Measurements from ENCODE around the gene FGF14. TPM values are rescaled to one million over a fixed set of nuclear protein-coding genes. Genes with fewer than 3 reads are reported as not detected.

The FGF14 gene
- total and polyA plus RNA-seq, 2 donors (not counting 3 experiments of a cell fraction or from before 2014, with no cell fraction given) = not detected

DNA sequence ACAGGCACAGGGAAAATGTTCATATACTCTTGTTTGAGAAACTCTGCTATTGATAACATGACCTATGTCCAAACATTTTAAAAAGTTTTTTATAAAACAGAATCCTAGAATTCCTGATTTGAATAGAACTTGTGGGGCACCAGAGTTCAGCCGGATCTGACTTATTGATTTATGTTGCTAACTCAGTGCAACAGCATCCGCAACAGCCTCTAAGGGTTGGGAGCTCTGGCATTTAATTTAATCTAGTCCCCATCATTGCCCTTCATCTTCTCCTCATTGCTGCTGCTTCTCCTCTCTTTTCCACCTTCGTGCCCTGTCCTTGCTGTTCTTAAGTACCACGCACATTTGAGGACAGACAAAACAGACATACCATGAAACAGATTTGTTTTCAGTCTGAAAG, 214.5 kb downstream of the FGF14 start:
- H3K9me1 ChIP-seq (replicated peaks; ENCODE audit: control insufficient read depth, extremely low read depth, insufficient read depth, low read length) = no peaks in the 10 kb centered on the region
- dilution Hi-C loops (cut with MboI; ENCODE audit: extremely low pct_ligation_motif_present, low sequenced_read_pairs) = no loop called here
- H3K4me2 ChIP-seq (ENCODE audit: insufficient read depth, low read length) = no peak overlapping the region
- CTCF ChIA-PET = no interaction called here
- intact Hi-C loops (cut with micrococcal nuclease) = no loop called here
- H3K79me2 ChIP-seq (ENCODE audit: control insufficient read depth, insufficient read depth, low read length) = no peaks in the 10 kb centered on the region
- no peaks in the 10 kb centered on the region for H3K36me3 ChIP-seq (ENCODE audit: control insufficient read depth in 2 of 2, extremely low read depth in 1 of 2, insufficient read depth in 2 of 2, low read length in 2 of 2)
- no peaks in the 10 kb centered on the region for H4K20me1 ChIP-seq (replicated peaks; ENCODE audit: control insufficient read depth, extremely low read depth, insufficient read depth, low read length)
- no TSS peak for BruUV-seq (replicated peaks)
- DNase-seq (ENCODE audit: low read depth, low spot score) = no peak
- no peaks in the 10 kb centered on the region for H3K9me3 ChIP-seq (replicated peaks; ENCODE audit: control insufficient read depth, insufficient read depth, low read length)
- H3K4me3 ChIP-seq (replicated peaks in 1 of 3; ENCODE audit: insufficient read depth in 1 of 3, low read depth in 1 of 3, low read length in 3 of 3) = no peak overlapping the region
- no peak for FAIRE-seq
- TF ChIP-seq GATA2 (IDR thresholded peaks at IDR 0.05; ENCODE audit: insufficient read depth, insufficient read length, low read depth, low read length) = no peak
- H3K9ac ChIP-seq (replicated peaks; ENCODE audit: extremely low read depth, insufficient read depth, low read length) = no peak overlapping the region
- H3K27me3 ChIP-seq (ENCODE audit: control insufficient read depth in 2 of 2, insufficient read depth in 2 of 2, low read length in 2 of 2) = peaks cover 0 to 3% of the 10 kb centered on the region in 2 experiments
- H3K4me1 ChIP-seq (ENCODE audit: control insufficient read depth, extremely low read depth, insufficient read depth, low read length) = peaks cover 8% of the 10 kb centered on the region
- no peak overlapping the region for H2AFZ ChIP-seq (ENCODE audit: low read depth, low read length)
- H3K27ac ChIP-seq (ENCODE audit: insufficient read depth, low read depth, low read length) = no peak overlapping the region
- POLR2A ChIA-PET = no interaction called here

DNA sequence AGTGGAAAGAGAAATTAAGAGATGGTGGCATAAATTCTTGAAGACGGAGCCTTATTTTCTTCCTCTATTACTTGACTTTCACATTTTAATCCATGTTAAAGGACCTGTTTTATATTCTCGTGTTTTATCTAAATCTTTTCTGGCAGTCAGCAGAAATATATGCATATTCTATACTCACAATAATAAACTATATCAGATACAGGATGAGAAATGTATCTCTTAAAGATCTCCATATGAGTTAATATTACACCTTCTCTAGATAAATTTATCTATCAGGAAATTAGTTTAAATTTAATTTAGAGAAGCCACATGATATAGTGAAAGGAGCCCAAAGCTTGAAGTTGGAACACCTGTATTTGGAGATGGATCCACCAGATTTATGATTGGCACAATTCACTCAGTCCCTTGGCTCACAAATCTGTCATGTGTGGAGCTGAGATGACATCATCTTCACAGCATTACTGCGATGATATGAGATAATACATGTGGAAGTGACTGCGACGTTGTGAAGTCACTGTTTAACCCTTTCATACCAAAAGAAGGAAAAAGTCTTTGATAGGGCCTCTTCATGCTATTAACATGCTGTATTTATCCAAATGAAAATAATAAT, 216.4 kb downstream of the FGF14 start:
- H3K27me3 ChIP-seq (ENCODE audit: control insufficient read depth in 2 of 2, insufficient read depth in 2 of 2, low read length in 2 of 2) = peaks cover 0 to 3% of the 10 kb centered on the region in 2 experiments
- POLR2A ChIA-PET = no interaction called here
- CTCF ChIA-PET = no interaction called here

More for the DNA sequence above, 216.4 kb downstream of the FGF14 start:
- no peak for FAIRE-seq
- Histone ChIP-seq H3K27ac (ENCODE audit: insufficient read depth, low read depth, low read length) (no peak overlapping the region), H3K9me3 (replicated peaks; ENCODE audit: control insufficient read depth, insufficient read depth, low read length) (no peaks in the 10 kb centered on the region), H3K4me2 (ENCODE audit: insufficient read depth, low read length) (no peak overlapping the region), H3K79me2 (ENCODE audit: control insufficient read depth, insufficient read depth, low read length) (no peaks in the 10 kb centered on the region), H3K9ac (replicated peaks; ENCODE audit: extremely low read depth, insufficient read depth, low read length) (no peak overlapping the region), H3K4me1 (ENCODE audit: control insufficient read depth, extremely low read depth, insufficient read depth, low read length) (no peaks in the 10 kb centered on the region), H4K20me1 (replicated peaks; ENCODE audit: control insufficient read depth, extremely low read depth, insufficient read depth, low read length) (no peaks in the 10 kb centered on the region), H3K4me3 (replicated peaks in 1 of 3; ENCODE audit: insufficient read depth in 1 of 3, low read depth in 1 of 3, low read length in 3 of 3) (no peak overlapping the region), H2AFZ (ENCODE audit: low read depth, low read length) (no peak overlapping the region), H3K9me1 (replicated peaks; ENCODE audit: control insufficient read depth, extremely low read depth, insufficient read depth, low read length) (no peaks in the 10 kb centered on the region), H3K36me3 (ENCODE audit: control insufficient read depth in 2 of 2, extremely low read depth in 1 of 2, insufficient read depth in 2 of 2, low read length in 2 of 2) (no peaks in the 10 kb centered on the region)
- no TSS peak for BruUV-seq (replicated peaks)
- no peak for TF ChIP-seq MYC (IDR thresholded peaks at IDR 0.05; ENCODE audit: low read depth, low read length)
- no peak for TF ChIP-seq POLR2A (IDR thresholded peaks at IDR 0.05; ENCODE audit: low read depth, low read length)
- TF ChIP-seq, protein P1, sequence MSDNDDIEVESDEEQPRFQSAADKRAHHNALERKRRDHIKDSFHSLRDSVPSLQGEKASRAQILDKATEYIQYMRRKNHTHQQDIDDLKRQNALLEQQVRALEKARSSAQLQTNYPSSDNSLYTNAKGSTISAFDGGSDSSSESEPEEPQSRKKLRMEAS (IDR thresholded peaks at IDR 0.05; ENCODE audit: insufficient read depth, insufficient read length) = no peak
- TF ChIP-seq GATA2 (IDR thresholded peaks at IDR 0.05; ENCODE audit: insufficient read depth, insufficient read length, low read depth, low read length) = no peak
- TF ChIP-seq, protein P2, sequence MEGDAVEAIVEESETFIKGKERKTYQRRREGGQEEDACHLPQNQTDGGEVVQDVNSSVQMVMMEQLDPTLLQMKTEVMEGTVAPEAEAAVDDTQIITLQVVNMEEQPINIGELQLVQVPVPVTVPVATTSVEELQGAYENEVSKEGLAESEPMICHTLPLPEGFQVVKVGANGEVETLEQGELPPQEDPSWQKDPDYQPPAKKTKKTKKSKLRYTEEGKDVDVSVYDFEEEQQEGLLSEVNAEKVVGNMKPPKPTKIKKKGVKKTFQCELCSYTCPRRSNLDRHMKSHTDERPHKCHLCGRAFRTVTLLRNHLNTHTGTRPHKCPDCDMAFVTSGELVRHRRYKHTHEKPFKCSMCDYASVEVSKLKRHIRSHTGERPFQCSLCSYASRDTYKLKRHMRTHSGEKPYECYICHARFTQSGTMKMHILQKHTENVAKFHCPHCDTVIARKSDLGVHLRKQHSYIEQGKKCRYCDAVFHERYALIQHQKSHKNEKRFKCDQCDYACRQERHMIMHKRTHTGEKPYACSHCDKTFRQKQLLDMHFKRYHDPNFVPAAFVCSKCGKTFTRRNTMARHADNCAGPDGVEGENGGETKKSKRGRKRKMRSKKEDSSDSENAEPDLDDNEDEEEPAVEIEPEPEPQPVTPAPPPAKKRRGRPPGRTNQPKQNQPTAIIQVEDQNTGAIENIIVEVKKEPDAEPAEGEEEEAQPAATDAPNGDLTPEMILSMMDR (IDR thresholded peaks at IDR 0.05; ENCODE audit: extremely low read depth in 1 of 2, insufficient read depth in 1 of 2, low read depth in 1 of 2, low read length in 2 of 2) = no peak
- no peak for TF ChIP-seq FOS (IDR thresholded peaks at IDR 0.05; ENCODE audit: borderline replicate concordance, insufficient read depth, low read length)
- TF ChIP-seq POLR2AphosphoS5 (IDR thresholded peaks at IDR 0.05; ENCODE audit: insufficient read depth, low read depth, low read length) = no peak
- TF ChIP-seq JUN (IDR thresholded peaks at IDR 0.05; ENCODE audit: borderline replicate concordance, insufficient read depth, insufficient read length, low read depth) = no peak
- no peak for TF ChIP-seq EZH2 (IDR thresholded peaks at IDR 0.05; ENCODE audit: borderline replicate concordance, low read depth, low read length, severe bottlenecking)
- intact Hi-C loops (cut with micrococcal nuclease) = no loop called here
- DNase-seq (ENCODE audit: low read depth, low spot score) = no peak
- dilution Hi-C loops (cut with MboI; ENCODE audit: extremely low pct_ligation_motif_present, low sequenced_read_pairs) = no loop called here
